ENCODE measurements around the gene NTN3. TPM values are rescaled to one million over a fixed set of nuclear protein-coding genes. Genes with fewer than 3 reads are reported as not detected.

NTN3 gene
- total and polyA plus RNA-seq, 8 donors = 0.07 to 0.22 (median 0.09) TPM; not detected in 3

DNA sequence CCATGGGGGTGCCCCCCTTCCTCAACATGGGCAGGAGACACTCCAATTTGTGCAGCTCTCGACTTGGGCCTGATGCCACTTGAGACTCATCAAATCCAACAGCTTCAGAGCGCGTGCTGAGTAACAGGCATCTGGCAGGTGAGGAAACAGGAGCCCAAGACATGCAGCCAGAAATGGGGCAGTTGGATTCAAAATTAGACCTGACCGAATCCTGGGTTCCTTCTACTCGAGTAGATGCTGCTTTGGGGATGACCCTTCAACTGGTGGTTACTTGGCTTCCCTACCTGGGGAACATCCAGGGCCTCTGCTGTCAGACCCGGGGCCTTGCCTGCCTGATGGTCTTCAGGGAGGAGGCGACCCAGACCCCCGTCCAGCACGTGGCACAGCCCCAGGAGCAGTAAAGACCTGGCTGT is 488 bp upstream of the NTN3 start:
- FAIRE-seq (no peak), DNase-seq (no peak), ATAC-seq (no peak)
- Histone ChIP-seq H3K27ac (no peak overlapping the region), H3K27me3 (peaks cover 0 to 5% (median 0%) of the 10 kb centered on the region in 4 donors), H3K36me3 (no peaks in the 10 kb centered on the region), H3K9me3 (no peaks in the 10 kb centered on the region), H3K4me3 (no peak overlapping the region), H3K4me1 (peaks cover 0 to 23% (median 0%) of the 10 kb centered on the region in 3 donors)
- intact Hi-C loops (cut with DNase I) = no loop called here
- TF ChIP-seq, protein P1, sequence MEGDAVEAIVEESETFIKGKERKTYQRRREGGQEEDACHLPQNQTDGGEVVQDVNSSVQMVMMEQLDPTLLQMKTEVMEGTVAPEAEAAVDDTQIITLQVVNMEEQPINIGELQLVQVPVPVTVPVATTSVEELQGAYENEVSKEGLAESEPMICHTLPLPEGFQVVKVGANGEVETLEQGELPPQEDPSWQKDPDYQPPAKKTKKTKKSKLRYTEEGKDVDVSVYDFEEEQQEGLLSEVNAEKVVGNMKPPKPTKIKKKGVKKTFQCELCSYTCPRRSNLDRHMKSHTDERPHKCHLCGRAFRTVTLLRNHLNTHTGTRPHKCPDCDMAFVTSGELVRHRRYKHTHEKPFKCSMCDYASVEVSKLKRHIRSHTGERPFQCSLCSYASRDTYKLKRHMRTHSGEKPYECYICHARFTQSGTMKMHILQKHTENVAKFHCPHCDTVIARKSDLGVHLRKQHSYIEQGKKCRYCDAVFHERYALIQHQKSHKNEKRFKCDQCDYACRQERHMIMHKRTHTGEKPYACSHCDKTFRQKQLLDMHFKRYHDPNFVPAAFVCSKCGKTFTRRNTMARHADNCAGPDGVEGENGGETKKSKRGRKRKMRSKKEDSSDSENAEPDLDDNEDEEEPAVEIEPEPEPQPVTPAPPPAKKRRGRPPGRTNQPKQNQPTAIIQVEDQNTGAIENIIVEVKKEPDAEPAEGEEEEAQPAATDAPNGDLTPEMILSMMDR (IDR thresholded peaks at IDR 0.05) = no peak
- WGBS, 2 donors = 55 to 61% methylated on average over 9 of the region's 9 CpGs

- TF ChIP-seq, protein P1 (IDR thresholded peaks at IDR 0.05) = no peak
- ATAC-seq (no peak), DNase-seq (peak in 1 of 6 donors; percentile 86), FAIRE-seq (no peak)
- Histone ChIP-seq H3K4me1 (peaks cover 4 to 35% (median 12%) of the 10 kb centered on the region in 3 donors), H3K4me3 (peak overlapping the region in 1 of 4 donors; percentile 26), H3K27ac (no peak overlapping the region), H3K27me3 (peaks cover 0 to 5% (median 0%) of the 10 kb centered on the region in 4 donors), H3K36me3 (no peaks in the 10 kb centered on the region), H3K9me3 (no peaks in the 10 kb centered on the region)
- intact Hi-C loops (cut with DNase I) = no loop called here
- WGBS, 2 donors = 48 to 55% methylated on average over 53 to 61 of the region's 61 CpGs
These were observed 773 bp downstream of the NTN3 start for GRCh38 chr16:2471653-2472487.

- TF ChIP-seq, protein P1 (IDR thresholded peaks at IDR 0.05) = no peak
- H3K36me3 ChIP-seq = no peaks in the 10 kb centered on the region
- H3K4me1 ChIP-seq = peaks cover 9 to 41% (median 18%) of the 10 kb centered on the region in 3 donors
- FAIRE-seq = no peak
- H3K27ac ChIP-seq = no peak overlapping the region
- H3K9me3 ChIP-seq = no peaks in the 10 kb centered on the region
- intact Hi-C loops (cut with DNase I) = no loop called here
- H3K4me3 ChIP-seq = no peak overlapping the region
- WGBS, 2 donors = 93 to 96% methylated on average over 27 of the region's 27 CpGs
- H3K27me3 ChIP-seq = peaks cover 0 to 5% (median 0%) of the 10 kb centered on the region in 4 donors
- DNase-seq = no peak
- no peak for ATAC-seq
These were observed 1.4 kb downstream of the NTN3 start for GRCh38 chr16:2472488-2472864.

GRCh38 chr16:2472885-2473445 is 1.9 kb downstream of the NTN3 start:
- H3K4me3 ChIP-seq = no peak overlapping the region
- TF ChIP-seq, protein P1 (IDR thresholded peaks at IDR 0.05) = no peak
- FAIRE-seq (no peak), ATAC-seq (no peak), DNase-seq (peak in 2 of 6 donors; percentile 30 to 81)
- H3K27ac ChIP-seq = no peak overlapping the region
- H3K27me3 ChIP-seq = peaks cover 0 to 5% (median 0%) of the 10 kb centered on the region in 4 donors
- WGBS, 2 donors = 81 to 88% methylated on average over 13 to 14 of the region's 14 CpGs
- intact Hi-C loops (cut with DNase I) = no loop called here
- peaks cover 14 to 43% (median 20%) of the 10 kb centered on the region in 3 donors for H3K4me1 ChIP-seq
- no peaks in the 10 kb centered on the region for H3K36me3 ChIP-seq
- H3K9me3 ChIP-seq = no peaks in the 10 kb centered on the region

All from pancreas (tissue), 10 donors.